CD1c-positive myeloid dendritic cell (primary cell): ENCODE measurements around the gene GKAP1.
"Not testable (repeated sequence)": the region's sequence is repeated elsewhere in the genome, so short reads cannot be mapped to it uniquely, and the experiment has no call there.

Experiments
- DNase-seq: peaks from one replicate; pipeline ENCODE4 v3.0.0-alpha.2; 2016; ENCODE audit errors: extremely low spot score

Gene GKAP1

GRCh38 chr9:83817356-83818278 is at the start of gene GKAP1:
GKAP1 (minus strand) TSS chr9:83817769; CDS start chr9:83806517, 11,252 bp downstream.
- DNase-seq, result peak; percentile 70

- DNase-seq, result peak; percentile 16
These were observed 32.3 kb upstream of the GKAP1 start for GRCh38 chr9:83849895-83850294.

- not testable (repeated sequence) for DNase-seq
These were observed 19.6 kb upstream of the GKAP1 start for GRCh38 chr9:83837070-83837643.

GRCh38 chr9:83830426-83831071 is 13.0 kb upstream of the GKAP1 start:
- DNase-seq, result not testable (repeated sequence)

GRCh38 chr9:83824986-83825623 is 7.5 kb upstream of the GKAP1 start:
- DNase-seq, result not testable (repeated sequence)

- not testable (repeated sequence) for DNase-seq
These were observed 586 bp downstream of the GKAP1 start for GRCh38 chr9:83817011-83817355.

GRCh38 chr9:83815120-83815519 is 2.4 kb downstream of the GKAP1 start:
- not testable (repeated sequence) for DNase-seq

- not testable (repeated sequence) for DNase-seq
These were observed 8.4 kb downstream of the GKAP1 start for GRCh38 chr9:83809213-83809612.

- DNase-seq, result not testable (repeated sequence)
These were observed 13.1 kb downstream of the GKAP1 start for GRCh38 chr9:83804454-83804853.

GRCh38 chr9:83803941-83804340 is 13.6 kb downstream of the GKAP1 start:
- not testable (repeated sequence) for DNase-seq

- DNase-seq, result no peak
These were observed 17.1 kb downstream of the GKAP1 start for GRCh38 chr9:83800236-83801033.

- DNase-seq, result no peak
These were observed 23.5 kb downstream of the GKAP1 start for GRCh38 chr9:83794051-83794450.

- DNase-seq, result peak; percentile 3
These were observed 24.8 kb downstream of the GKAP1 start for GRCh38 chr9:83792746-83793145.

GRCh38 chr9:83778164-83778563 is 39.4 kb downstream of the GKAP1 start:
- DNase-seq, result no peak

- no peak for DNase-seq
These were observed 41.6 kb downstream of the GKAP1 start for GRCh38 chr9:83775932-83776331.

- no peak for DNase-seq
These were observed 44.7 kb downstream of the GKAP1 start for GRCh38 chr9:83772860-83773259.

- no peak for DNase-seq
These were observed 52.2 kb downstream of the GKAP1 start for GRCh38 chr9:83765376-83765775.

GRCh38 chr9:83754383-83754977 is 63.1 kb downstream of the GKAP1 start:
- DNase-seq, result no peak

- DNase-seq, result no peak
These were observed 67.9 kb downstream of the GKAP1 start for GRCh38 chr9:83749706-83750105.

- no peak for DNase-seq
These were observed 73.4 kb downstream of the GKAP1 start for GRCh38 chr9:83744206-83744605.

GRCh38 chr9:83733739-83734138 is 83.8 kb downstream of the GKAP1 start:
- DNase-seq, result no peak
